Cerebellar nuclear complex (tissue), 1 donor: Measurements from ENCODE around the gene PEX11B.

Experiments used
- DNase-seq, 2 experiments: peaks; one replicate each; lab custom pipeline; 2025; lab: John Stamatoyannopoulos, UW

PEX11B gene, protein sequence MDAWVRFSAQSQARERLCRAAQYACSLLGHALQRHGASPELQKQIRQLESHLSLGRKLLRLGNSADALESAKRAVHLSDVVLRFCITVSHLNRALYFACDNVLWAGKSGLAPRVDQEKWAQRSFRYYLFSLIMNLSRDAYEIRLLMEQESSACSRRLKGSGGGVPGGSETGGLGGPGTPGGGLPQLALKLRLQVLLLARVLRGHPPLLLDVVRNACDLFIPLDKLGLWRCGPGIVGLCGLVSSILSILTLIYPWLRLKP

GRCh38 chr1:145918144-145918991, at the start of gene PEX11B:
Gene PEX11B (minus strand): TSS chr1:145918717. CDS start chr1:145918688, 29 bp downstream.
- DNase-seq, result peak in 1 of 2 experiments; percentile 73

GRCh38 chr1:145967288-145967687, 48.8 kb upstream of the PEX11B start:
- DNase-seq, result no peak

DNA sequence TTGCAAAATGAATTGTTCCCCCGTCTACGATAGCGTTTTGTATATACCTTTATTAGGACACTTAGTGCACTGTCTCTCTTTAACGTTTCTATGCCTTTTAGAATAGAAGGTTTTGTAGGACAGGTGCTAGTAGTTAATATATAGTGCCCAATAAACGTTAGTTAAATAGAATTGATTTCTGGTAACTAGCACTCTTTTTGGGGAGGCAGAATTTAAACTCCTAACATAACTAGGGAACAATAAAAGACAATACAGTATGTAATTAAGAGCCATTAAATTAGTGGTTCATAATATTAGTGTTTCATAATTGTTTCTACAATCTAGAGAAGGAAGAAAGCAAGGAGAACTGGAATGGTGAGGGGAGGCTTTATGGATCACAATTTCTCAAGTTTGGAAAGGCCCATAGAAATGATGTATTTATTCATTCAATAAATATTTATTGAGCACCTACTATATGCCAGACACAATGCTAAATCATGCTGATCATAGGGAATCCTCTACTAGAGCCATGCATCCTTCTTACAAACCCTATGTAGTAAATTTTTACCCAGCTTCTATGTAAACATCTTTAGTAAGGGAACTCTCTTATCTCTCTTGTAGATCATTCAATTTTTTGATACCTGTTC, 46.7 kb upstream of the PEX11B start:
- DNase-seq, result no peak

GRCh38 chr1:145964328-145965118, 46.0 kb upstream of the PEX11B start, which contains the start of the genes ANKRD34A and POLR3GL:
Gene ANKRD34A (minus strand): TSS chr1:145964575. CDS start chr1:145961759, 2,816 bp downstream.
Gene POLR3GL (plus strand): TSS chr1:145964690. CDS start chr1:145974866, 10,176 bp downstream.
- DNase-seq, result peak; percentile 95 to 96

DNA sequence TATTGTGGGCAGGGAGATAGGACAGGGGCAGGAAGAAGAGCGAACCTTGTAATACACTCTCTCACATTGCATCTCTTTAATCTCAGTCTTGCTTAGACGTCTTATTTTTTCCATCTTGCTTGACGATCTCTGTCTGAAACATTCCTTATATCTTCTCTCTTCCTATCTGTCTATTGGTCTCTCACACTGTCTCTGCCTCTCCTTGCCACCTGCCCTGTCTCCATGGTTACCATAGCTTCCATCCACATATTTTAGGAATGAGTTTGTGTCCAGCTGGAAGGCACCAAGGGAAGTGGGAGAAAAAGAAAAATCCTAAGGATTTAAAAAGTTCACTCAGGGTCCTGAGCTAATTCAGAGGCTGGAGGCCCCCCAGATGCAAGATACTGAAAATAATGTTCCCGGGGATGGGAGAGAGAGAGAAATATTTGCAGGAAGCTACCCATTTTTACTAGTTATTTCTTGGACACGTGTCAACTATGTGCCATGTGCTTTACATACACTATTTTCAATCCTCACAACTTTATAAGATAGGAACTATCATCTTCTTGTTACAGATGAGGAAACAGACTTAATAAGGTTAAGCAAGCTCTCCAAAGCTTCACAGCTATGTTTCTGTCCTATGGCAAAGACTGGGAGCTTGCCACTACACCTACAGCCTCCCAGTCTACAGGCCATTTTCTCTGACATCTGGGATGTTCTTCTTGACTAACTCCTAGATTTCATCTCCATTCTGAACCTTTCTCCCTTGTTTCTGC, 44.9 kb upstream of the PEX11B start:
- DNase-seq, result peak; percentile 7 to 65

- peak in 1 of 2 experiments; percentile 62 for DNase-seq
Observed at GRCh38 chr1:145962157-145963102, 43.9 kb upstream of the PEX11B start.

DNA sequence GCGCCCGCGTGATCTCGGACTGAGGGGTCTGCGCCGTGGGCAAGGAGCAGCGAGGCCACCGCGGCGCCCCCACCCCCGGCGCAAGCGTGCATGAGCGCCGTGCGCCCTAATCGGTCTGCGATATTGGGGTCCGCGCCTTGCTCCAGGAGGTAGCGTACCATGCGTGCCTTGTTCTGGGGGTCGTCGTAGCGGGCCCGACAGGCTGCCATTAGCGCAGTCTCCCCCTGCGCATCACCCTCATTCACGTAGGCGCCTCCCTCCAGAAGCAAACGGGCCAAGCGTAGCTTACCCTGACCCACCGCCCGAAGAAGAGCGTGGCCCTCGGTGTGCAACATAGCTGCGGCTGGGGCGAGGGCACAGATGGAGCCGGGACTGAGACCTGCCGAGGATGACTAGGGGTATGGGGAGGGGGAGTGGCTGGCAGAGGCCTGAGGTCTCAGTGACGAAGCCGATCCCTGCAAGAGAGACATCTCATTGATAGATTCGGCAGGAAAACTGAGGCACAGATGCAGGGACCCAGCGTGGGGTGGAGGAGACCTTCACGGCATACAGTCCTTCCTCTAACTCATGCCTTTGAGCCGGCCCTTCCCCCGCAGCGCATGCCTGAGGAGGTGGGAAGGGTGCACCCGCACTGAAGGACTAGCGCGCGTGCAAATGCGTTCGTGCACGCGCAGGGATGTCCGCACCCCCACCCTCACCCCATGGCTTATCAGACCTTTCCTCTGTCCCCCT, 43.1 kb upstream of the PEX11B start:
- peak; percentile 23 to 52 for DNase-seq

- no peak for DNase-seq
Observed at GRCh38 chr1:145961109-145961424, 42.5 kb upstream of the PEX11B start.

GRCh38 chr1:145960468-145961108, 42.1 kb upstream of the PEX11B start:
- no peak for DNase-seq

GRCh38 chr1:145959957-145960467, 41.5 kb upstream of the PEX11B start:
- DNase-seq, result no peak

DNA sequence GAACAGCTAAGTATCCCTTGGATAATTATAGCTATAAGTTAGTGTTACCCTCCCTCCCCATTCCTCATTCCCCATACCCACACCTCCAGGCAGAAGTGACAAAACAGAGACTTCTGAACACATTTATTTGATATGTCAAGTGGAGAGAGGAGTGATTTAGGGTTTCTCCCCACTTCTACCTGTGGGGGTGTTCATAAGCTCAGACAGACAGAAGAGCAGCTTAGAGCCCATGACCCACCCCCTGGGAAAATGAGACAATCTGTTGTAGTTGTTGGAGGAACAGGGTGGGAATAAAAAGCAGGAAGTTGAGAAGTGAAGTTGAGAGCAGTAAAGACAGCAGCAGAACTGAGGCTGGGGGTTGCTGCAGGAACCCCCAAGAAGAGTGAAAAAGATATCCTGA, 40.8 kb upstream of the PEX11B start:
- DNase-seq, result no peak

GRCh38 chr1:145958734-145959133, 40.2 kb upstream of the PEX11B start:
- no peak for DNase-seq

- peak; percentile 92 to 99 for DNase-seq
Observed at GRCh38 chr1:145957443-145958319, 39.2 kb upstream of the PEX11B start, which contains the start of gene LIX1L. Gene LIX1L (minus strand): TSS chr1:145958017. CDS start chr1:145957927, 90 bp downstream.

- DNase-seq, result no peak
Observed at GRCh38 chr1:145956781-145957442, 38.4 kb upstream of the PEX11B start.

DNA sequence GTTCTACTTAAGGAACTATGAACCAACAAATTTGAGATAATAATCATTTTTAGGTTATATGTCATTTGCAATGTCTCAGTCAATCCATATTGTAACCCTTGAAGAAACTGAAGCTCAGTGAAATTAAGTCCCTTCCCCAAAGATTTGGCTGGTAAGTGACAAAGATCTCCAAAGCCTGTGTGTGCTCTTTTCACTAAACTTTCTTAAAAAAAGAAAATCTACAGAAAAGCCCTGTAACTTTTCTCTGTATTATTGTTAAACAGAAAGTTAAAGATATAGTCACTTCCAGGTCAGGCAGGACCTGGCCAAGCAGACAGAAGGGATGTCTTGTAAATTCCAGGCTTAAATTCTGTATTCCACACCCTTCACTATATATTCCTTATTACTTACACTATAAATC, 37.8 kb upstream of the PEX11B start:
- DNase-seq, result no peak

- no peak for DNase-seq
Observed at GRCh38 chr1:145955436-145955835, 36.9 kb upstream of the PEX11B start.

DNA sequence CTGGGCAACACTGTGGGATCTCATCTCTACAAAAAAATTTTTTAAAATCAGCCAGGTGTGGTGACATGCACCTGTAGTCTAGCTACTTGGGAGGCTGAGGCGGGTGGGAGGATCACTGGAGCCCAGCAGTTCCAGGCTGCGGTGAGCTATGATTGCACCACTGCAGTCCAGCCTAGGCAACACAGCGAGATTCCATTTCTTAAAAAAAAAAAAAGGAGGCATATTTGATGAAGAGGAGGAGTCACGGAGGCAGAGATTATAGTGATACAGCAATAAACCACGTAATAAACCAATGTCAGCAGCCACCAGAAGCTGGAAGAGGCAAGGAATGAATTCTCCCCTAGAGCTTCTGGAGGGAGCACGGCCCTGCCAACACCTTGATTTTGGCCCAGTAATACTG, 35.3 kb upstream of the PEX11B start:
- no peak for DNase-seq
